ENCODE results near the gene CACNA1D. TPM values are rescaled to one million over a fixed set of nuclear protein-coding genes. Genes with fewer than 3 reads are reported as not detected.
A peak's percentile ranks its signal among the peaks of the same experiment; 100 is the strongest.

Gene CACNA1D
- total and polyA plus RNA-seq, 2 experiments from 2014 or later = 41.0 to 159 TPM

DNA sequence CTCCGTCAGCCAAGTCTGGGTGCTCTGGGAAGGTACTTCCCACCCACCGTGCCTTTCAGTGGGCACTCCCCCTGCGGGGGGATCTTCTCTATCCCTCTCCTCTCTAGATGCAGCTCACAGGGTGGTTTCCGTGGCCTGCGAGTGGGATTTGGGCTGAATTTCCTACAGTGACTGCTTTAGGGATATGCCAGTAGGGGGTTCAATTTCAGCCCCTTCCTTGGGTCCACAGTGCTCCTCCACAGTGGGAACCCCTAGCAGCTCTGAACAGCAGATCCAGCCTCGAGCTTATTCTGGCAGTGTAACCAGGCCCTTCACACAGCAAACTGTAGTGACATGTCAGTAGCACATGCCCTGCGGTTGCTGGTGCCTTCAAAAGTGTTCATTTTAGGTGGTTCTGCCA is 196.1 kb downstream of the CACNA1D start:
- H3K4me1 ChIP-seq (ENCODE audit: low read depth) = peaks cover 39% of the 10 kb centered on the region
- no peak overlapping the region for H3K4me3 ChIP-seq
- peak overlapping the region; percentile 84 for H3K27ac ChIP-seq
- no peak for DNase-seq (ENCODE audit: low read depth in 1 of 2, low spot score in 1 of 2)
- no peaks in the 10 kb centered on the region for H3K9me3 ChIP-seq (ENCODE audit: low read depth)
- H3K27me3 ChIP-seq = no peaks in the 10 kb centered on the region
- TF ChIP-seq, protein P1, sequence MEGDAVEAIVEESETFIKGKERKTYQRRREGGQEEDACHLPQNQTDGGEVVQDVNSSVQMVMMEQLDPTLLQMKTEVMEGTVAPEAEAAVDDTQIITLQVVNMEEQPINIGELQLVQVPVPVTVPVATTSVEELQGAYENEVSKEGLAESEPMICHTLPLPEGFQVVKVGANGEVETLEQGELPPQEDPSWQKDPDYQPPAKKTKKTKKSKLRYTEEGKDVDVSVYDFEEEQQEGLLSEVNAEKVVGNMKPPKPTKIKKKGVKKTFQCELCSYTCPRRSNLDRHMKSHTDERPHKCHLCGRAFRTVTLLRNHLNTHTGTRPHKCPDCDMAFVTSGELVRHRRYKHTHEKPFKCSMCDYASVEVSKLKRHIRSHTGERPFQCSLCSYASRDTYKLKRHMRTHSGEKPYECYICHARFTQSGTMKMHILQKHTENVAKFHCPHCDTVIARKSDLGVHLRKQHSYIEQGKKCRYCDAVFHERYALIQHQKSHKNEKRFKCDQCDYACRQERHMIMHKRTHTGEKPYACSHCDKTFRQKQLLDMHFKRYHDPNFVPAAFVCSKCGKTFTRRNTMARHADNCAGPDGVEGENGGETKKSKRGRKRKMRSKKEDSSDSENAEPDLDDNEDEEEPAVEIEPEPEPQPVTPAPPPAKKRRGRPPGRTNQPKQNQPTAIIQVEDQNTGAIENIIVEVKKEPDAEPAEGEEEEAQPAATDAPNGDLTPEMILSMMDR (IDR thresholded peaks at IDR 0.05; ENCODE audit: low read depth, low read length) = no peak
- no peaks in the 10 kb centered on the region for H3K36me3 ChIP-seq

DNA sequence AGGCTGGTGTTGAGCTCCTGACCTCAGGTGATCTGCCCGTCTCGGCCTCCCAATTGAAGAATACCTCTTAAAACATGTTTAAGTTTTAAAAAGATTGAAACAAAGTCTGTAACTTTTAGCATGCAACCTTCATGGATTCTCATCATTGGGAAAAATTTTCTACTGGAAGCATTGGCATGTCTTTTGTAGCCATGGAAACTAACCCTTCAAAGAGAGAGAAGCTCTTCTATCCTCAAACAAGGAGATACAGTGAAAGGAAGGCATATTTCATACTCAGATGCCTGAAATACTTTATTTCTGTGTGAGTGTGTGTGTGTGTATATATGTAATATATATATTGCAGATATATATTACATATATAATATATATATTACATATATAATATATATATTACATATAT is 196.9 kb downstream of the CACNA1D start:
- H3K4me1 ChIP-seq (ENCODE audit: low read depth) = peaks cover 38% of the 10 kb centered on the region
- no peaks in the 10 kb centered on the region for H3K36me3 ChIP-seq
- TF ChIP-seq, protein P1 (IDR thresholded peaks at IDR 0.05; ENCODE audit: low read depth, low read length) = no peak
- DNase-seq (ENCODE audit: low read depth in 1 of 2, low spot score in 1 of 2) = no peak
- no peaks in the 10 kb centered on the region for H3K9me3 ChIP-seq (ENCODE audit: low read depth)
- H3K27me3 ChIP-seq = no peaks in the 10 kb centered on the region
- no peak overlapping the region for H3K27ac ChIP-seq
- no peak overlapping the region for H3K4me3 ChIP-seq

DNA sequence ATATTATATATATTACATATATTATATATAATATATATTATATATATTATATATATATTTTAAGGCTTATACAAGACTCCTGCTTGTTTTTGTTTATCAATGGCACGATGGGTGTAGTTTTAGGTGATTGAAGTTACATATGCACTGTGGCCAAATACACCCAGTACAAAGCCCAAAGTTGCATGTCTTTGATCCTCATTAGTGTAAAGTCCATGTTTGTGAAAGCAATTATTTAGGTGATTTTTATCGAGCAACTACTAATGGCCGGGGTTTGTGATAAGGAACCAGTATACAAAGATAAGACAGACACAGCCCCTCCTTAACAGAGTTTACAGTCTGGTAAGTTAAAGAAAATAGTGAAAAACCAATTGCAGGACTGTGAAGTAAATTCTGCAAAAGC is 197.5 kb downstream of the CACNA1D start:
- H3K36me3 ChIP-seq = no peaks in the 10 kb centered on the region
- H3K4me1 ChIP-seq (ENCODE audit: low read depth) = peaks cover 40% of the 10 kb centered on the region
- H3K27ac ChIP-seq = no peak overlapping the region
- H3K4me3 ChIP-seq = no peak overlapping the region
- no peak for DNase-seq (ENCODE audit: low read depth in 1 of 2, low spot score in 1 of 2)
- TF ChIP-seq, protein P1 (IDR thresholded peaks at IDR 0.05; ENCODE audit: low read depth, low read length) = no peak
- no peaks in the 10 kb centered on the region for H3K9me3 ChIP-seq (ENCODE audit: low read depth)
- no peaks in the 10 kb centered on the region for H3K27me3 ChIP-seq

DNA sequence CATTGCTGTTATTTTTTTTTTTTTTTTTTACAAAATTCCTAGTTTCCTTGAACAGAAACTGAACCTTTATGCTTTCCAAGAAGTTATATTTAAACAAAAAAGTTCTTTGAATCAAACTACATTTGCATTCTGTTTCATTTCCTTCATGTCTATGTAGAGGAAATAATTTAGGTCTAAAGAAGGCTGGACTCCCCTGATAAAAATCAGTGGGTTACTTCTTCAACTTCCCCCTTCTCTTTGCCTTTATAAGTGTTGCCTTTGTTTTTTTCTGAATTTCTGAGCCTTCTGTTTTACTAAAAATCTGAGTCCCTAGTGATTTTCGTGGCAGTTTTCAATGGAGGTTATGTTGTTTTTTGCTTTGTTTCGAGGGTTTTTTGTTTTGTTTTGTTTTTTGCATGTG is 199.0 kb downstream of the CACNA1D start:
- DNase-seq (ENCODE audit: low read depth in 1 of 2, low spot score in 1 of 2) = no peak
- H3K4me1 ChIP-seq (ENCODE audit: low read depth) = peaks cover 28% of the 10 kb centered on the region
- TF ChIP-seq, protein P1 (IDR thresholded peaks at IDR 0.05; ENCODE audit: low read depth, low read length) = no peak
- H3K4me3 ChIP-seq = no peak overlapping the region
- H3K27me3 ChIP-seq = no peaks in the 10 kb centered on the region
- H3K27ac ChIP-seq = no peak overlapping the region
- H3K36me3 ChIP-seq = no peaks in the 10 kb centered on the region
- H3K9me3 ChIP-seq (ENCODE audit: low read depth) = no peaks in the 10 kb centered on the region

DNA sequence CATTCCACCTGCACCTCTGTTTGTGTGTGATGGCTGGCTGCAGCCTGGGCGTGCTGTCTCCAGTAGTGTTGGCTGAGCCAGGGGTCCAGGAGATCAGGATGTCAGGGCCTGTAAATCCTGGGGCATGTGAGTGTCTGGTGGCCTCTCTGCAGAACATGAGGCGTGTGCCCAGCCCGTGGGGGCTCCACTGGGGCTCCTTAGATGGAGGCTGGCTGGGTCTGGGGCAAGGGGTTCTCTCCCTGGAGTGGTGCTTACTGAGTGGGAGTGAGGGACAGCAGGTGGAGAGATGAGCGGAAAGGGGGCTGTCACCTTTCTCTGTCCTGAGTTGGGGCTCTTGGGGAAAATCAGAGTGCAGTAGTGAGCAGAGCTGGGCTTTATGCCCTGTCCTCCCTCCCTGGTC is 199.6 kb downstream of the CACNA1D start:
- Histone ChIP-seq H3K9me3 (ENCODE audit: low read depth) (no peaks in the 10 kb centered on the region), H3K27me3 (no peaks in the 10 kb centered on the region), H3K36me3 (no peaks in the 10 kb centered on the region), H3K4me1 (ENCODE audit: low read depth) (peaks cover 24% of the 10 kb centered on the region), H3K27ac (no peak overlapping the region), H3K4me3 (no peak overlapping the region)
- TF ChIP-seq, protein P1 (IDR thresholded peaks at IDR 0.05; ENCODE audit: low read depth, low read length) = no peak
- no peak for DNase-seq (ENCODE audit: low read depth in 1 of 2, low spot score in 1 of 2)
